Neural progenitor cell (in vitro differentiated cells): ENCODE results near the gene LRRC61. TPM values are rescaled to one million over a fixed set of nuclear protein-coding genes. Genes with fewer than 3 reads are reported as not detected.

ENCODE experiments used
- DNase-seq: peaks from one replicate; pipeline ENCODE4 v3.0.0-alpha.2; 2016; ENCODE audit warnings: low spot score
- H2AFZ ChIP-seq: fragments of 200-600 bp; sonication (generic); replicated peaks from 2 replicates; pipeline ENCODE4 v1.6.1; 2016; ENCODE audit warnings: antibody characterized with exemption
- H3F3A ChIP-seq: fragments of 200-600 bp; sonication (generic); 2 replicates; pipeline ENCODE4 v1.6.1; 2016; ENCODE audit warnings: antibody characterized with exemption, low read depth
- H3K27ac ChIP-seq: fragments of 200-600 bp; sonication (generic); 2 replicates; pipeline ENCODE4 v1.5.1; 2016; ENCODE audit warnings: mild to moderate bottlenecking
- H3K27me3 ChIP-seq: fragments of 200-600 bp; sonication (generic); 2 replicates; pipeline ENCODE4 v1.6.1; 2016; ENCODE audit warnings: mild to moderate bottlenecking, moderate library complexity
- H3K36me3 ChIP-seq: fragments of 200-600 bp; sonication (generic); 2 replicates; pipeline ENCODE4 v1.5.1; 2016
- H3K4me1 ChIP-seq: fragments of 200-600 bp; sonication (generic); 2 replicates; pipeline ENCODE4 v1.6.1; 2016; ENCODE audit warnings: mixed run types
- H3K4me2 ChIP-seq: fragments of 200-600 bp; sonication (generic); 2 replicates; pipeline ENCODE4 v1.6.1; 2016
- H3K4me3 ChIP-seq: fragments of 200-600 bp; sonication (generic); 2 replicates; pipeline ENCODE4 v1.5.1; 2016
- H3K79me2 ChIP-seq: fragments of 200-600 bp; sonication (generic); 2 replicates; pipeline ENCODE4 v1.6.1; 2016; ENCODE audit warnings: low read depth
- H3K9ac ChIP-seq: fragments of 200-600 bp; sonication (generic); 2 replicates; pipeline ENCODE4 v1.6.1; 2016
- H3K9me3 ChIP-seq: fragments of 200-600 bp; sonication (generic); 2 replicates; pipeline ENCODE4 v1.5.1; 2016; ENCODE audit warnings: low read depth
- H4K20me1 ChIP-seq: fragments of 200-600 bp; sonication (generic); 2 replicates; pipeline ENCODE4 v1.6.1; 2016; ENCODE audit warnings: low read depth
- H3K27ac Mint-ChIP-seq: 3 replicates; pipeline ENCODE4 v1.8.0; 2021; ENCODE audit warnings: mixed read lengths
- H3K27me3 Mint-ChIP-seq: 2 replicates; pipeline ENCODE4 v1.8.0; 2022; ENCODE audit warnings: low read depth, mild to moderate bottlenecking, inconsistent platforms, moderate library complexity, mixed read lengths; ENCODE audit not compliant: insufficient read depth
- H3K36me3 Mint-ChIP-seq: 3 replicates; pipeline ENCODE4 v1.8.0; 2021; ENCODE audit warnings: mixed read lengths
- H3K4me1 Mint-ChIP-seq: 3 replicates; pipeline ENCODE4 v1.8.0; 2021; ENCODE audit warnings: mixed read lengths
- H3K4me3 Mint-ChIP-seq: 3 replicates; pipeline ENCODE4 v1.8.0; 2021; ENCODE audit warnings: mild to moderate bottlenecking, moderate library complexity, mixed read lengths
- H3K9me3 Mint-ChIP-seq: 3 replicates; pipeline ENCODE4 v1.8.0; 2020; ENCODE audit warnings: mixed read lengths
- EZH2 ChIP-seq: fragments of 200-600 bp; sonication (generic); IDR thresholded peaks from 2 replicates; pipeline ENCODE4 v1.6.1; 2017; ENCODE audit warnings: antibody characterized with exemption, mild to moderate bottlenecking, moderate library complexity
- EZH2phosphoT487 ChIP-seq: fragments of 200-600 bp; sonication (generic); IDR thresholded peaks from 2 replicates; pipeline ENCODE4 v1.6.1; 2017; ENCODE audit warnings: antibody characterized with exemption
- total RNA-seq: library from RNA; depleted of rRNA; stranded (reverse); fragments of >200 nt; gene quantifications from 2 replicates; pipeline ENCODE4 v1.2.3, GENCODE V29; 2015; ENCODE audit warnings: low replicate concordance
- TF ChIP-seq, protein P1 (sequence below): fragments of 200-600 bp; sonication (generic); IDR thresholded peaks from 2 replicates; pipeline ENCODE4 v1.5.1; 2017; ENCODE audit warnings: antibody characterized with exemption, mild to moderate bottlenecking

The LRRC61 gene
- total RNA-seq, 1 donor from 2014 or later = 2.0 TPM

DNA sequence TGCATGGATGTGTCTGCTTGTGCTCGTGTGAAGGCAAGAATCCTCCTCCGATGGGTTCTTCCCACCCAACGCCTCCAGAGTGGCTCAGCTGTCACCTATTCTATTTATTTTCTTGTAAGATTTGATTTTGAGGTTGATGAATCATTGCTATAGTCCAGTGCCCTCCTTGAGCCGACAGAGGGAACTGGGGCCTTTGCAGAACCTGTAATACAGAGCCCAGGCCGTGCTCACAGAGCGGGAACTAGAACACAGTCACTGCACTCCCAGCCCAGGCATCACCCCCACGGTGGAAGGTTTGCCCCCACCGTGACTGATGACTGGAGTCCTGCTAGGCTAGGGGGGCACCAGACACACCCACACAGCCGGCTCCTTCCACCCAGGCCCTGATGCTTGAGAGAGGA is 16.3 kb downstream of the LRRC61 start:
- Mint-ChIP-seq H3K27me3 (peaks cover 28% of the 10 kb centered on the region), H3K4me3 (peak overlapping the region; percentile 67), H3K9me3 (peaks cover 7% of the 10 kb centered on the region), H3K27ac (no peak overlapping the region), H3K36me3 (no peaks in the 10 kb centered on the region), H3K4me1 (peaks cover 34% of the 10 kb centered on the region)
- DNase-seq = no peak
- no peaks in the 10 kb centered on the region for H3K79me2 ChIP-seq
- H3F3A ChIP-seq = peaks cover 10% of the 10 kb centered on the region
- no peak for TF ChIP-seq EZH2phosphoT487
- TF ChIP-seq, protein P1, sequence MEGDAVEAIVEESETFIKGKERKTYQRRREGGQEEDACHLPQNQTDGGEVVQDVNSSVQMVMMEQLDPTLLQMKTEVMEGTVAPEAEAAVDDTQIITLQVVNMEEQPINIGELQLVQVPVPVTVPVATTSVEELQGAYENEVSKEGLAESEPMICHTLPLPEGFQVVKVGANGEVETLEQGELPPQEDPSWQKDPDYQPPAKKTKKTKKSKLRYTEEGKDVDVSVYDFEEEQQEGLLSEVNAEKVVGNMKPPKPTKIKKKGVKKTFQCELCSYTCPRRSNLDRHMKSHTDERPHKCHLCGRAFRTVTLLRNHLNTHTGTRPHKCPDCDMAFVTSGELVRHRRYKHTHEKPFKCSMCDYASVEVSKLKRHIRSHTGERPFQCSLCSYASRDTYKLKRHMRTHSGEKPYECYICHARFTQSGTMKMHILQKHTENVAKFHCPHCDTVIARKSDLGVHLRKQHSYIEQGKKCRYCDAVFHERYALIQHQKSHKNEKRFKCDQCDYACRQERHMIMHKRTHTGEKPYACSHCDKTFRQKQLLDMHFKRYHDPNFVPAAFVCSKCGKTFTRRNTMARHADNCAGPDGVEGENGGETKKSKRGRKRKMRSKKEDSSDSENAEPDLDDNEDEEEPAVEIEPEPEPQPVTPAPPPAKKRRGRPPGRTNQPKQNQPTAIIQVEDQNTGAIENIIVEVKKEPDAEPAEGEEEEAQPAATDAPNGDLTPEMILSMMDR = no peak
- no peak for TF ChIP-seq EZH2
- H3K4me1 ChIP-seq = peaks cover 26% of the 10 kb centered on the region
- no peak overlapping the region for H3K27ac ChIP-seq
- H3K36me3 ChIP-seq = no peaks in the 10 kb centered on the region
- H3K9ac ChIP-seq = no peak overlapping the region
- H3K4me2 ChIP-seq = no peak overlapping the region
- H3K4me3 ChIP-seq = no peak overlapping the region
- peaks cover 57% of the 10 kb centered on the region for H3K27me3 ChIP-seq
- H4K20me1 ChIP-seq = peaks cover 10% of the 10 kb centered on the region
- no peak overlapping the region for H2AFZ ChIP-seq
- peaks cover 6% of the 10 kb centered on the region for H3K9me3 ChIP-seq

DNA sequence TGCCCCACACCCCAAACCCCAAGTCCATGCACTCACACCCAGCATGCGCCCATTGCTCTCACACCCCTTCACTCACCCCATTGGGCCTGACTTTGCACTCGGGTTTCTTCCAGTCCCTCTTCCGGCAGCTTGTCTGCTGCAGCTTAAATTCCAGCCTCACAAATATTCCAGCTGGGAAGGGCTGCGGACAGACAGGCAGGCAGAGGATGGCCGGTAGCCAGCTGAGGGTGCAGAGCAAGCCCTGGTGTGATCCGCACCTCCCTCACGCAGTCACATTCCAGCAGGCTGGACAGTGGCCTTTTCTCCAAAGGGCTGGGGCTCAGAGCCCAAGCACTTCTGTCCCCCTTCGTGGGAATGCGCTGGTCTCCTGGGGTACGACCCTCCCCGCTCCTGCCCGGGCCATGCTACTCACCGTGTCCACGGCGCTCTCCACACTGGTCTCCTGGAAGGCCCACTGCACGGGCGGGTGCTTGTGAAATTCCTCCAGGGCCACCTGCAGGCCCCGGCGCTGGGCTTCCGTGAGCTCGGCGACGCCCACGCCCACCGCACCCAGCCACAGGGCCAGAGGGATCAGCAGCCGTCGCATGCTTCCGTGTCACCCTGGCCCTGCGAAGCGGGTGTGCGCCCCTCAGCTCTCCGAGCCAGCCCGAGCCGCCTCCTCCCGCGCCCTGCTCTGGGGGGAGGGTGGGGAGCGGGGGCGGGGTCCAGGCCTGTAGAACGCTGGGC is 17.0 kb downstream of the LRRC61 start:
- peak overlapping the region; percentile 95 for H3K4me2 ChIP-seq
- H3K4me1 Mint-ChIP-seq = peaks cover 34% of the 10 kb centered on the region
- no peaks in the 10 kb centered on the region for H3K79me2 ChIP-seq
- H3K27ac Mint-ChIP-seq = no peak overlapping the region
- peaks cover 10% of the 10 kb centered on the region for H3F3A ChIP-seq
- peaks cover 10% of the 10 kb centered on the region for H4K20me1 ChIP-seq
- H3K4me3 ChIP-seq = peak overlapping the region; percentile 50
- TF ChIP-seq, protein P1 = no peak
- TF ChIP-seq EZH2 (no peak), EZH2phosphoT487 (no peak)
- H3K27me3 ChIP-seq = peaks cover 57% of the 10 kb centered on the region
- H3K27ac ChIP-seq = no peak overlapping the region
- no peaks in the 10 kb centered on the region for H3K36me3 ChIP-seq
- H3K4me3 Mint-ChIP-seq = peak overlapping the region; percentile 67
- peaks cover 32% of the 10 kb centered on the region for H3K27me3 Mint-ChIP-seq
- H3K9ac ChIP-seq = no peak overlapping the region
- no peak overlapping the region for H2AFZ ChIP-seq
- peaks cover 26% of the 10 kb centered on the region for H3K4me1 ChIP-seq
- peaks cover 8% of the 10 kb centered on the region for H3K9me3 ChIP-seq
- H3K9me3 Mint-ChIP-seq = peaks cover 7% of the 10 kb centered on the region
- peak; percentile 62 for DNase-seq
- no peaks in the 10 kb centered on the region for H3K36me3 Mint-ChIP-seq

DNA sequence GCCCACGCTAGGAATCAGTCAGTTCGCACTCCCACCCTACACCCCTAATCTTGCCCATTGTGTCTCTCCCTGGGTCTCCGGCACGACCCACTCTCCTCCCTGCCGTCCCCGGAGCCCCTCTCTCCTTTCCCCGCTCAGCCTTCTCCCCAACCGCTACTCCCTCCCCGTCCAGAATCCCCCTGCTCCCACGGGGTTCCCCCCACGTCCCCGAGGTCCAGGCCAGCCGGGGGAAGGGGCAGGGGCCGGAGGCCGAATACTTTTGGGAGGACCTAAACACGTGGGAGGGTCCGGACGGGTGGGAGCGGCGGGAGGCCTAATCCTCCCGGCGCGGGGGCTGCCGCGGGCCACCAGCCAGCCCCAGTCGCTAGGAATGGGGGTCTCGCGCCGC is 17.7 kb downstream of the LRRC61 start:
- H3K4me1 ChIP-seq = peaks cover 26% of the 10 kb centered on the region
- peaks cover 10% of the 10 kb centered on the region for H4K20me1 ChIP-seq
- no peaks in the 10 kb centered on the region for H3K79me2 ChIP-seq
- peaks cover 8% of the 10 kb centered on the region for H3K9me3 ChIP-seq
- peaks cover 57% of the 10 kb centered on the region for H3K27me3 ChIP-seq
- Mint-ChIP-seq H3K27me3 (peaks cover 32% of the 10 kb centered on the region), H3K4me1 (peaks cover 33% of the 10 kb centered on the region), H3K4me3 (peak overlapping the region; percentile 87), H3K9me3 (peaks cover 7% of the 10 kb centered on the region), H3K27ac (no peak overlapping the region), H3K36me3 (no peaks in the 10 kb centered on the region)
- peak overlapping the region; percentile 95 for H3K4me2 ChIP-seq
- H3K36me3 ChIP-seq = no peaks in the 10 kb centered on the region
- H3K27ac ChIP-seq = no peak overlapping the region
- DNase-seq = no peak
- TF ChIP-seq EZH2 (peak; percentile 90), EZH2phosphoT487 (peak; percentile 77)
- TF ChIP-seq, protein P1 = no peak
- H2AFZ ChIP-seq = no peak overlapping the region
- H3F3A ChIP-seq = peaks cover 10% of the 10 kb centered on the region
- peak overlapping the region; percentile 50 for H3K4me3 ChIP-seq
- no peak overlapping the region for H3K9ac ChIP-seq
